HG03520 (cell line): ENCODE data around the gene SH3D19.
"Not testable (repeated sequence)": the region's sequence is repeated elsewhere in the genome, so short reads cannot be mapped to it uniquely, and the experiment has no call there.

Experiments
- ATAC-seq: cut with Tn5 transposase; IDR thresholded peaks from one replicate; pipeline ENCODE4 v1.9.1; 2021; ENCODE audit warnings: mild to moderate bottlenecking, moderate library complexity; ENCODE audit not compliant: unreplicated experiment

SH3D19 gene

GRCh38 chr4:151236036-151236435 is 89.4 kb downstream of the SH3D19 start:
- ATAC-seq, result no peak

GRCh38 chr4:151235373-151235772 is 90.0 kb downstream of the SH3D19 start:
- not testable (repeated sequence) for ATAC-seq

DNA sequence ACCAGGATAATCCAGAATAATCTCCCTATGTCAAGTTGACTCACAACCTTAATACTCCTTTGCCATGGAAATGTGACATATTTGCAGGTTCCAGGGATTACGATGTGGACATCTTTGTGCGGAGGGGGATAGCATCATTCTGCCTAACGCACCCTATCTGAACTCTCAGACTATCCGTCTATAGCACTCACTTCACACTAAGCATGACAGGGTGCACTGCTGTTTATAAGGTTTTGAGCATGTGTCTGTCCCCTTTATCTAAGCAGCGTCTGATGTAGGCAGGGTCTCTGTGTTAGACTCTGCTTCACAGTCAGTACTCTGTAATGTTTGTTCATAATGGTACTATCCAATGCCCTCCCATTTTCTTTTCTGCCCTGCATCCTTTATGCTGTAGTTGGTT is 91.8 kb downstream of the SH3D19 start:
- ATAC-seq, result no peak

GRCh38 chr4:151231915-151232595 is 93.3 kb downstream of the SH3D19 start:
- ATAC-seq, result no peak

DNA sequence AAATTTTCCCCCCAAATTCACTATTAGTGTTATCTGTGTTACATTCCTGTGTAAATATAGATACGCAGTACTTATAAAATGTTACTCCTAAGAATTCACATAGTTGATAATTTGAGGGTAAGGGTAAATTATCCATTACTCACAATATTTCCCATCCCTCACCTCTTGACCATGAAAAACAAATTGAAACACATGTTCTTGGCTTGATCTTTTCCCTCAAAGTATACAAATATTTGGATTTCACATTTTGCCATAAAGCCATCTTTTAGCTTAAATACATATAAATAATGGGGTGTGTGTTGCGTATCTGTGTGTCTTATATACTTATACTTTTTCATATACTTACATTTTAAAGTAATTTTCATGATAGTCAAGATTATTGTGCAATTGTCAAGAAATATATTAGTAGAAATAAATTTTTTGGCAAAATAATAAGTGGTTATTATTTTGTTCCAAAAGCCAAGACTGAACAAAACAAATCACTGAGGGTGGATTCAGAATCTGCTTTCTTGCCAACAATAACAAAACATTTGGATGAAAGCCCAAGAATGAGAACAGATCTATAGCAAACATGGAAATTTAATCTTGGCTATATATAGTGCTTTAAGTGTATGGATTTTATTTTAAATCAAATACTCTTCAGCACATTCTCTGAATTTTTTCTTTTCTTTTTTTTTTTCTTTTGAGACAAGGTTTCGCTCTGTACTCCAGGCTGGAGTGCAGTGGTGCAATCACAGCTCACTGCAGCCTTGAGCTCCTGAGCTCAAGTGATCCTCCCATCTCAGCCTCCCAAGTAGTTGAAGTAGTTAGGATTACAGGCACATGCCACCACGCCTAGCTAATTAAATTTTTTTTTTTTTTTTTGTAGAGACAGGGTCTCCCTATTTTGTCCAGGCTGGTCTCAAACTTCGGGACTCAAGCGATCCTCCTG is 97.0 kb downstream of the SH3D19 start:
- ATAC-seq, result no peak

GRCh38 chr4:151227731-151228130 is 97.7 kb downstream of the SH3D19 start:
- no peak for ATAC-seq

GRCh38 chr4:151227172-151227571 is 98.2 kb downstream of the SH3D19 start:
- ATAC-seq, result no peak

- no peak for ATAC-seq
These were observed 99.1 kb downstream of the SH3D19 start for GRCh38 chr4:151226004-151226932.

DNA sequence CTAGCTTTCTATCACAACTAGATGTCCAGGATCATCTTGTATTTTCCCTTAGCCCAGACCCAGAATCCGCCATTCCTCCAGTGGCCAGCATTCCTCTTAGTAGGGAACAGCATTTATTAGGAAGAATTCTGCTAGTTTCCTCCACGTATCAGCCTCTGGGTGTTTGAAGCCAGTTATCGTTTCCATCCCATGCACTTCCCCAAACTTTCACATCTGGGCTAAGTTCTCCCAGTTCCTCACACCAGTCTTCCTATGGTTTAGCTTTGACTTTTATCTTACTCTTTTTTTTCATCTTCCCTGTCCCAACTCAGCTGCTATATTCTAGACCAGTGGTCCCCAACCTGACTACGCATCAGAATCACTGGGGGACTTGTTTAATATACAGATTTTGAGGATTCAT is 101.9 kb downstream of the SH3D19 start:
- no peak for ATAC-seq

DNA sequence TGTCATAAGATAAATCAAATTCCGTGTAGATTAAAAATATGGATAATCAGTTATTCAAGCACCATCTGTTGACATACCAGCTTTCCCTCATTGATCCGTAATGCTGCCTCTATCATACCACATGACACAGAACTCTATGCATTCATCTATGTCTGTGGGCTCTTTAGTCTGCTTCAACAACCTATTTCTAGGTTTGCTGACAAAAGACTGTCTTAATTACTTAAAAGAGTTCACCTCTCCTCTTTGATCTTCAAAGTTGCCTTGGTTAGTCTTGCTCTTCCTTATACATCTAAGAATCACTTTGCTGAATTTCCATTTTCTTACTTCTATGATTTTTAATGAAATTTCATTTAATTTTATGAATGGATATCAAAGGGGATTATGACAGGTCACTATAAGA is 105.5 kb downstream of the SH3D19 start:
- no peak for ATAC-seq

DNA sequence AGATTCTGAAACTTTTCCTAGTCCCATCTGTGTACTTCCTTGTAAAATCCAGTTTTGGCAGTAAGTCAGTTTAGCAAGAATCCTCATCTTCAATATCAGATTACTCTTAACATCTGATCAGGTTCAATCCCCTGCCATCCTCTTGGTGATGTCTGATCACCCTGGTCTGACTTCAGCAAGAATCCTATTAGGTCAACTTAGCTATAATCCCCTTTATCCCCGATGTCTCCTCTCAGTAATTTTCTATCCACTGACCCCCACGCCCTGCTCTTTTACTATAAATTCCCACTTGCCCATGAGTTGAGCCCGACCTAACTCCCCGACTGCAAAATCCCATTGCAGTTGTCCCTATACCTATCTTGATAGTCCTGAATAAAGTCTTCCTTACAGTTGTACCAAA is 106.3 kb downstream of the SH3D19 start:
- ATAC-seq, result no peak

DNA sequence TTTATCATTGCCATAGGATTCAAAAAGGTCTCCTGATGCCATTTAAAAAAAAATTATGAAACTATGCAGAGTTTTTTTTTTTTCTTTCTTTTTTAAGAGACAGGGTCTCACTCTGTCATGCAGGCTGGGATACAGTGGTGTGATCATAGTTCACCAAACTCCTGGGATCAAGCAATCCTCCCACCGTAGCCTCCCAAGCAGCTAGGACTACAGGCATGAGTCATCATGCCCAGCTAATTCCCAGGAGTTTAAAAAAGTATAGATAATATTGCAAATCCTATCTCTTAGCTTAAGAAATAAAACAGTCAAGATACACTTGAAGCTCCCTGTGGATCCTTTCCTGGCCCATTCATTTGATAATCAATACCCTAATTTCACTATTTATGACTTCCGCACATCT is 107.1 kb downstream of the SH3D19 start:
- ATAC-seq, result no peak

DNA sequence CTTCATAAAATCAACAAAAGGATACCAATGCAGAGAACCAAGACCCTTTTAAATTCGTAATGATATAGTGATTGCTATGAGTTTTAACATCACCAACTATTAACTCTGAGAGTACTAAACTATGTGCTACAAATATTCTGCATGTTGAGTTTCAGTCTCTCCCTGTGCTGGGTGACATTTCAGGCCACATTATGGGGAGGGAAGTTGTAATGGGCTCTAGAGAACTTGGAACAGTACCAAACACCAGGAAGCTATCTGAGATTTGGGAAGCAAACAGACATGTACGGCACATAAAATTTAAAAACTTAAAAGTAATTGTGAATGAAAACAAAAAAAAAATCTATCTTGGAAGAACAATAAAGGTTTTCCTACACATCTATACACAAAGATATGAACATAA is 108.1 kb downstream of the SH3D19 start:
- ATAC-seq, result no peak

DNA sequence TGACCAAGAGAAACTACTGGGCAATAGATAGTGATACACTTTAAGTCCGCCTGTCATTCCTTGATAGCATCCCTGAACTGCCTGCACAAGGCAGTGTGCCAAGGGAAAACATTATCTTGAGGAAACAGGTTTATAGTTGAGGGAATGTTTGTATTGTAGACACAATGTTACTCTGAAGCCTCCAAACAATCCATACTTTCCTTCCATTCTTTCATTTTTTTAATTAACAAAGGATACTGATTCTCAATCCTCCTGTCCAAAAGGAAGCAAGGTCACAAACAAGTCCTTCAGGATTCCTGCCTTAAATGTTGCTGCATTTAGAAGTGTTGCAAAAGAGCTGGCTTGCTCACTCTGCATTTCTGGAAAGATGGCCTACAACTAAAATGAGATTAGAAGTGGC is 110.1 kb downstream of the SH3D19 start:
- no peak for ATAC-seq

- ATAC-seq, result no peak
These were observed 117.5 kb downstream of the SH3D19 start for GRCh38 chr4:151207868-151208267.

GRCh38 chr4:151207186-151207585 is 118.2 kb downstream of the SH3D19 start:
- ATAC-seq, result no peak

DNA sequence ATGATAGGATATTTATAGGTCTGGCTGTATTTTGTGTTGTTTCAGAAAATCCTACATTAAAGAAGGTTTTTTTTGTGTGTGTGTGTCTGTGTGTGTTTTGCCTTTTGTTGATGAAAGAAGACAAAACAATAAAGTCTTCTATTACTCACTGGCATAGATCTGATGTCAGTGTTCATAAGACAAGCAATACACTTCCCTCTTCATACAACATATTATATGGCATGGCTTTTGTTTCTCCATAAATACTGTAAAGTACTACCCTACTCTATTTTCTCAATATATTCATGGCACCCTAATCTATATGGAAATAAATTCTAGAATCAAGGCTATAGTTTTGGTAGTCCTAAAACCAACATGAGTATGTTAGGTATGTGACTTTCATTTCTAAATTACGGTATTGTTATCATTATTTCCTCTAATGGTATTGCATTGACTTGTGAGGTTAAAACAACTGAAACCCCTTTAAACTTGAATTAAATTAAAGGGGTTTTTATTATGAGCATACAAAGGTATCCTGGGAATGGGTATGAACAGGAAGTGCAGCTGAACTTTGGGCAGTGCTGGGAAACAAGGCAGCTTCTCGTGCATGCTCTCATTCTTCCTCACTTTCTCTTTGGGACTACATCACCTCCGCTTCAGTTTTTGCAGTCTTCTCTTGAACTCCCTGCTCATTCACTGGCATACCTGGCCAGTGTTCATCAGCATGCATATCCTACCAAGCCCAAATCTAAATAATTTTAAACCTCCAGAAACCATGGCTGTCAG is 119.0 kb downstream of the SH3D19 start:
- ATAC-seq, result no peak

DNA sequence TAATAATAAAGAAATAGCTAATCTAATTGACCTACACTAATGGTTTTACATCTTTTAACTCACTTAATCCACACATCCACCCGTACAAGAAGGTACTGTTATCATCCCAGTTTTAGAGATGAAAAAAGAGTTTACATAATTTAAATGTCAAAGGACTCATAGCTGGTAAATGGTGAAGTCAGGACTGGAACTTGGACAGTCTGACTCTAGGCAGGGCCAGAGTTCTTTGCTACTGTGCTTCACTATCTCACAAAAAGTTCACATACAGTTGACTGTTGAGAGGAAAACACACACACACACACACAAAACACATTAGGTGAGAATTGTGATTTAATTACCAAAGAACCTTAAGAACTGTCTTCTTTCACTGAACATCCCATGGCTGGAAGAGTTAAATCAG is 119.7 kb downstream of the SH3D19 start:
- ATAC-seq, result no peak

- no peak for ATAC-seq
These were observed 120.4 kb downstream of the SH3D19 start for GRCh38 chr4:151204925-151205524.

DNA sequence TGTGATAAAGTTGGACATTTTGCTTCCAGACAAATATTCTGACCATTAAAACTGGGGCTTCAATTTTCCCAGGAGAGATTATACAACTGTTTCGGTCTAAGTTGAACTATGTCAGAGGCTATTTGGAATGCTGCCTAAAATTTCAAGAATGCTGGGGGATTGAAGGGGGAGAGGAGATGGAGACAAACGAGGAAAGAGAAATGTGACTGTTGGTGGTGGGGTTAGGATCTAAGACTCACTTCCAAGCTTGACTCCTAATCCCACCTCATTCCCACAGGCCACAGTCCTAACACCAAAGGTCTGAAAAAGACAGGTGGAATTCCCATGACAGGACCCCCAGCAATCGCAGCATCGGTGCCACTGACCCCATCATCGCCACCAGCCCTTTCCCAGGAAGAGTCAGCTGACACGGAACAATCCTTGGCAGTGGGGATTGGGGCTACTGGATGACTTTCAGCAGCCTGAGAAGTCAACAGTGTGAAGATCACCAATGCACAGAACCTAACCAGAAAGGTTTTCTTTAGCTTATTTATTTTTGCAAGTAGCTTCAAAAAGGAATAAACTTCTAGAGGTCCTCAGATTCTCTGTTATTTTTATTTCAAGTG is 122.5 kb downstream of the SH3D19 start:
- no peak for ATAC-seq
